GM18867 (cell line): ENCODE data around the gene IQCK.
"Not testable (repeated sequence)": the region's sequence is repeated elsewhere in the genome, so short reads cannot be mapped to it uniquely, and the experiment has no call there.

Experiments used
- ATAC-seq: cut with Tn5 transposase; IDR thresholded peaks from one replicate; pipeline ENCODE4 v1.9.1; 2021; ENCODE audit warnings: mild to moderate bottlenecking, moderate library complexity; ENCODE audit not compliant: unreplicated experiment

IQCK gene

GRCh38 chr16:19757026-19757425 lies 39.0 kb downstream of the IQCK start:
- no peak for ATAC-seq

GRCh38 chr16:19757762-19758595 lies 39.9 kb downstream of the IQCK start:
- no peak for ATAC-seq

- ATAC-seq = no peak
Observed at GRCh38 chr16:19760356-19761060, 42.4 kb downstream of the IQCK start.

- ATAC-seq = no peak
Observed at GRCh38 chr16:19765860-19766553, 47.9 kb downstream of the IQCK start.

GRCh38 chr16:19766554-19766884 lies 48.4 kb downstream of the IQCK start:
- no peak for ATAC-seq

GRCh38 chr16:19766988-19767387 lies 48.9 kb downstream of the IQCK start:
- no peak for ATAC-seq

- no peak for ATAC-seq
Observed at GRCh38 chr16:19767497-19767896, 49.4 kb downstream of the IQCK start.

- no peak for ATAC-seq
Observed at GRCh38 chr16:19769239-19769638, 51.2 kb downstream of the IQCK start.

GRCh38 chr16:19771040-19771439 lies 53.0 kb downstream of the IQCK start:
- no peak for ATAC-seq

GRCh38 chr16:19771796-19772195 lies 53.7 kb downstream of the IQCK start:
- ATAC-seq = no peak

GRCh38 chr16:19774024-19774423 lies 56.0 kb downstream of the IQCK start:
- no peak for ATAC-seq

GRCh38 chr16:19776147-19776546 lies 58.1 kb downstream of the IQCK start:
- no peak for ATAC-seq

GRCh38 chr16:19776565-19776964 lies 58.5 kb downstream of the IQCK start:
- ATAC-seq = no peak

GRCh38 chr16:19780321-19780720 lies 62.2 kb downstream of the IQCK start:
- no peak for ATAC-seq

- no peak for ATAC-seq
Observed at GRCh38 chr16:19781226-19781625, 63.2 kb downstream of the IQCK start.

GRCh38 chr16:19783363-19784182 lies 65.5 kb downstream of the IQCK start:
- ATAC-seq = no peak

- no peak for ATAC-seq
Observed at GRCh38 chr16:19784183-19784736, 66.2 kb downstream of the IQCK start.

- no peak for ATAC-seq
Observed at GRCh38 chr16:19785081-19785480, 67.0 kb downstream of the IQCK start.

- no peak for ATAC-seq
Observed at GRCh38 chr16:19785512-19786130, 67.5 kb downstream of the IQCK start.

- ATAC-seq = not testable (repeated sequence)
Observed at GRCh38 chr16:19801369-19801768, 83.3 kb downstream of the IQCK start.
